Activated T-cell treated with anti-CD3 and anti-CD28 coated beads, Interleukin-2, amount 50 U/mL, for 48 hours (primary cell): Measurements from ENCODE around the gene ASPM.

Experiments
- DNase-seq, 2 experiments: peaks; one replicate each; pipeline ENCODE4 v3.0.0-alpha.2; 2020

Gene ASPM

GRCh38 chr1:197146101-197147095, at the start of gene ASPM:
TSS of gene ASPM (minus strand) at chr1:197146669. CDS start at chr1:197146437, 232 bp downstream.
- DNase-seq = peak; percentile 95

GRCh38 chr1:197195100-197195499, 48.6 kb upstream of the ASPM start:
- DNase-seq = no peak

GRCh38 chr1:197184190-197184589, 37.7 kb upstream of the ASPM start:
- no peak for DNase-seq

GRCh38 chr1:197183195-197183748, 36.8 kb upstream of the ASPM start:
- DNase-seq = no peak

- DNase-seq = no peak
Measured at GRCh38 chr1:197182716-197183115, 36.2 kb upstream of the ASPM start.

- no peak for DNase-seq
Measured at GRCh38 chr1:197181982-197182381, 35.5 kb upstream of the ASPM start.

- DNase-seq = no peak
Measured at GRCh38 chr1:197180252-197180878, 33.9 kb upstream of the ASPM start.

- no peak for DNase-seq
Measured at GRCh38 chr1:197178998-197179397, 32.5 kb upstream of the ASPM start.

DNA sequence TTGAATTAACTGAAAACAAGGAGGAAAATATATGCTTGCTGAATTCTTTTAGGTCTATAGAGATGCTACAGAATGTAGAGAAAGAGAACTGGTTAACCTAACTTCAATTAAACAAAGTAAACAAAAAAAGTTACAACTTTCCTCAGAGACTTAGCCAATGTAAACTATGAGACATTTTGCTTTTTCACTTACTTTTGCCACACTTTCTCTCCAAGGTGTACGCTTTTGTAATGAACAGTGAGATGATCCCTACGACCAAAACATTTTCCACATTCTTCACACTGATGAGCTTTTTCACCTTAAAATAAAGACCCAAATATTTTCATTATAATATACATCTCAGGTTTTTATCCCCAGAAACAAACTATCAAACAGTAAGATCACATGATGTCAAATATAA, 28.3 kb upstream of the ASPM start:
- no peak for DNase-seq

- DNase-seq = no peak
Measured at GRCh38 chr1:197173571-197174507, 27.4 kb upstream of the ASPM start.

DNA sequence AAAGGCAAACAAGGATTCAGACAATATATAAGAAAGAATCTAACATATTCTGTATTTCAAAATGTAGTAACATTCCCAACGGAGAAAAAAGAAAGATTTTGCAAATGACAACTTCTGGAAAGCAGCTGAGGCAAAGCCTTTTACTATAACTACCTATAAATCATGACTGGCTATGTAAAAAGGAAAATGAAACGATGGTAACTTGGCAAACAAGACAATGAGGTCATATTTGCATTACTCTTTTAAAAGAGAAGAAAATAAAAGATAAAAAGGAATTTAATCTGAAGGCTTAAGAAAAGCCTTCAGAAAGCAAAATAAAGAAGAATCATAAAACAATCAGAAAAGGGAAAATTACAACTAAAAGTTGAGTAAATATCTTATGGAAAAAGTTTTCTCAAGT, 25.1 kb upstream of the ASPM start:
- DNase-seq = no peak

- DNase-seq = no peak
Measured at GRCh38 chr1:197170538-197170937, 24.1 kb upstream of the ASPM start.

DNA sequence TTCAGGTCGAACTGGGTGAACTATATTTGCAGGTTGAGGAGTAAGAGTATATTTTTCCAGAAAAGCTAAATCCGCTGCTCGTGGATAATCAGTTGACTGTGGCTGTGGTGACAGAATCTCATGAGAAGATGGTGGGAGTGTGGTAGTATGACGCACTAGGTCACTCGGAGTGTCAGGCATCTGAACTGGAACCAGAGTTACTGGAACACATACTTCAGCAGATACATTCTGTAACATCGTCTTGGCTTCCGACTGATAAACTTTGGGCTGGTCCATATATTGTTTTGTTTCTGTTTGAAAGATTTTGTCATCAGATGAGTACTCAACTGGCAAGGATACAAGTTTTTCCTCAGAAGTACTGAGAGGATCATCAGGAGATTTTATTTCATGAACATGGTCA, 13.0 kb upstream of the ASPM start:
- no peak for DNase-seq

DNA sequence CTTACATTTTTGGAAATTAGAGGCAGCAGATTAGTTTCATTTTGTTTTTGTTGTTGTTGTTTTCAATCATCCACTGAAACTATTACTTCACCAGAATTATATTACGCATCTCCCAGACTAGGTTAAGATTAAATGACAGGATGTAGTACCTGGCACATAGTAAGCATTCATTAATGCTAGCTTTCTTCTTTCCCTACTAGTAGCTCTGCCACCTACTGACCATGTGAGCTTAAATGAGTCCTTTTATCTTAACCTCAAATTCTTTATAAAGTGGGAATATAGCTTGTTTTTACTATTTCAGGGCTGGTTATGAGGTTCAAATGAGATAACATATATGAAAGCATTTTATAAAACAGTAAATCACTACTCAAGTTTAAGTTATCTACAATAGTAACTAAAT, 10.2 kb upstream of the ASPM start:
- DNase-seq = no peak

GRCh38 chr1:197152662-197153061, 6.2 kb upstream of the ASPM start:
- no peak for DNase-seq

- DNase-seq = no peak
Measured at GRCh38 chr1:197151185-197151584, 4.7 kb upstream of the ASPM start.

GRCh38 chr1:197150336-197151005, 4.0 kb upstream of the ASPM start:
- no peak for DNase-seq

GRCh38 chr1:197149340-197149739, 2.9 kb upstream of the ASPM start:
- no peak for DNase-seq

- DNase-seq = no peak
Measured at GRCh38 chr1:197145446-197146024, 934 bp downstream of the ASPM start.

GRCh38 chr1:197144570-197145325, 1.7 kb downstream of the ASPM start:
- DNase-seq = no peak

- no peak for DNase-seq
Measured at GRCh38 chr1:197143276-197143675, 3.2 kb downstream of the ASPM start.
